Mammary epithelial cell (primary cell): ENCODE measurements around the gene KCNMB1.

ENCODE experiments used
- EZH2 ChIP-seq: IDR thresholded peaks from 2 replicates; pipeline ENCODE4 v1.6.1; 2012; ENCODE audit warnings: low read length, inconsistent platforms, borderline replicate concordance
- TF ChIP-seq, protein P1 (sequence below), 2 donors: IDR thresholded peaks in 1 of 2; conservative IDR thresholded peaks in 1 of 2; 2 replicates each; pipeline ENCODE4 v1.5.1; 2011 to 2012; ENCODE audit warnings: inconsistent platforms in 2 of 2, low read length in 2 of 2, mild to moderate bottlenecking in 2 of 2, control low read depth in 1 of 2, low read depth in 1 of 2; ENCODE audit not compliant: insufficient read depth in 1 of 2; ENCODE audit errors: extremely low read depth in 1 of 2

DNA sequence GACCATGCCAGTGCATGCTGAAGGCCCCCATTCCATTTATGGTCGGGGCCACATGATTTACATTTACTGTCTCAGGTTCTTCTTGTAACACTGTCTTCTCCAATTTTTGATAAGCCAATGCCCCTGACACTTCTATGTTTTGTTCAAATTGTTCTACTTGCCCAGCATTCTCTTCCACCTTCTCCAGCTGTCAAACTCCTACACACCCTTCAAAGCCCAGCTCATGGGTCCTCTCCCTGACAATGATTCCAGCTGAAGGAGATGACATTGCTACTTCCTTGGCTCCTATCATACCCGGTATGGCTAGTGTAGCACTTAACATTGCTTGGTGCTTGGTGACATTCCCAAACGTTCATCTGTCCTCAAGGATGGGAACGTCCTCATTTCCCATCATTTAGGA is 41.1 kb upstream of the KCNMB1 start:
- TF ChIP-seq, protein P1, sequence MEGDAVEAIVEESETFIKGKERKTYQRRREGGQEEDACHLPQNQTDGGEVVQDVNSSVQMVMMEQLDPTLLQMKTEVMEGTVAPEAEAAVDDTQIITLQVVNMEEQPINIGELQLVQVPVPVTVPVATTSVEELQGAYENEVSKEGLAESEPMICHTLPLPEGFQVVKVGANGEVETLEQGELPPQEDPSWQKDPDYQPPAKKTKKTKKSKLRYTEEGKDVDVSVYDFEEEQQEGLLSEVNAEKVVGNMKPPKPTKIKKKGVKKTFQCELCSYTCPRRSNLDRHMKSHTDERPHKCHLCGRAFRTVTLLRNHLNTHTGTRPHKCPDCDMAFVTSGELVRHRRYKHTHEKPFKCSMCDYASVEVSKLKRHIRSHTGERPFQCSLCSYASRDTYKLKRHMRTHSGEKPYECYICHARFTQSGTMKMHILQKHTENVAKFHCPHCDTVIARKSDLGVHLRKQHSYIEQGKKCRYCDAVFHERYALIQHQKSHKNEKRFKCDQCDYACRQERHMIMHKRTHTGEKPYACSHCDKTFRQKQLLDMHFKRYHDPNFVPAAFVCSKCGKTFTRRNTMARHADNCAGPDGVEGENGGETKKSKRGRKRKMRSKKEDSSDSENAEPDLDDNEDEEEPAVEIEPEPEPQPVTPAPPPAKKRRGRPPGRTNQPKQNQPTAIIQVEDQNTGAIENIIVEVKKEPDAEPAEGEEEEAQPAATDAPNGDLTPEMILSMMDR (conservative IDR thresholded peaks at IDR 0.05 in 1 of 2, IDR thresholded peaks at IDR 0.05 in 1 of 2; ENCODE audit: extremely low read depth in 1 of 2, insufficient read depth in 1 of 2, low read depth in 1 of 2, low read length in 2 of 2): no peak
- no peak for TF ChIP-seq EZH2
